K562 (cell line): ENCODE data around the gene USP2. TPM values are rescaled to one million over a fixed set of nuclear protein-coding genes. Genes with fewer than 3 reads are reported as not detected.
A peak's percentile ranks its signal among the peaks of the same experiment; 100 is the strongest.

Experiments
- BACH1 ChIP-seq: fragments of 200-800 bp; sonication (Bioruptor generic); IDR thresholded peaks from 2 replicates; pipeline ENCODE4 v1.6.1; 2016; ENCODE audit warnings: missing genetic modification characterization, missing compliant biosample characterization
- FOXK1 ChIP-seq: sonication (generic); formaldehyde crosslinking; IDR thresholded peaks from 2 replicates; pipeline ENCODE4 v1.8.0; 2022; ENCODE audit warnings: missing genetic modification reagents, mild to moderate bottlenecking, borderline replicate concordance
- MCM3 ChIP-seq: fragments of 450-650 bp; IDR thresholded peaks from 2 replicates; pipeline ENCODE4 v1.6.1; 2016
- MEIS2 ChIP-seq: fragments of 450-650 bp; IDR thresholded peaks from 2 replicates; pipeline ENCODE4 v1.6.1; 2014; ENCODE audit warnings: mild to moderate bottlenecking; ENCODE audit not compliant: partially characterized antibody
- POLR3A ChIP-seq: IDR thresholded peaks from 2 replicates; pipeline ENCODE4 v1.6.1; 2011; ENCODE audit warnings: borderline replicate concordance, mild to moderate bottlenecking, moderate library complexity; ENCODE audit not compliant: insufficient read length, insufficient read depth; ENCODE audit errors: extremely low read depth
- SIN3A ChIP-seq, 2 experiments: fragments of 150-350 bp in 1 of 2; IDR thresholded peaks; 2 replicates each; pipeline ENCODE4 v1.6.1; 2011 to 2016; ENCODE audit warnings: borderline replicate concordance in 2 of 2, low read depth in 2 of 2, low read length in 2 of 2, mild to moderate bottlenecking in 2 of 2, moderate library complexity in 2 of 2; ENCODE audit not compliant: control insufficient read depth in 1 of 2
- SMARCA4 ChIP-seq: fragments of 450-650 bp; IDR thresholded peaks from 2 replicates; pipeline ENCODE4 v1.6.1; 2016
- TBL1XR1 ChIP-seq, 2 experiments: IDR thresholded peaks; 2 replicates each; pipeline ENCODE4 v1.6.1; 2012; ENCODE audit warnings: improper control_type of control experiment in 2 of 2, low read length in 2 of 2, mild to moderate bottlenecking in 1 of 2
- TEAD2 ChIP-seq: fragments of 450-650 bp; IDR thresholded peaks from 2 replicates; pipeline ENCODE4 v1.6.1; 2016; ENCODE audit warnings: missing genetic modification characterization, control low read depth, missing compliant biosample characterization
- THAP7 ChIP-seq: fragments of 250-450 bp; sonication (Bioruptor Pico); IDR thresholded peaks from 2 replicates; pipeline ENCODE4 v1.5.0; 2021
- ZBTB40 ChIP-seq, 2 experiments: fragments of 450-650 bp in 1 of 2; sonication (generic) in 1 of 2; formaldehyde crosslinking in 1 of 2; IDR thresholded peaks; 2 replicates each; pipeline versions ENCODE4 v1.7.1 to v1.9.0; 2016 to 2022; ENCODE audit warnings: inconsistent platforms in 1 of 2, mild to moderate bottlenecking in 1 of 2, missing genetic modification reagents in 1 of 2
- ZNF134 ChIP-seq: fragments of 250-450 bp; sonication (Bioruptor Pico); conservative IDR thresholded peaks from 2 replicates; pipeline ENCODE4 v1.4.0; 2020
- ZNF282 ChIP-seq: sonication (generic); formaldehyde crosslinking; IDR thresholded peaks from 2 replicates; pipeline ENCODE4 v1.8.1; 2023; ENCODE audit warnings: missing genetic modification reagents
- ZNF512 ChIP-seq: IDR thresholded peaks from 2 replicates; pipeline ENCODE4 v1.6.1; 2016; ENCODE audit warnings: missing genetic modification characterization, missing compliant biosample characterization
- ZNF655 ChIP-seq: fragments of 250-450 bp; sonication (Bioruptor Pico); IDR thresholded peaks from 2 replicates; pipeline ENCODE4 v1.5.0; 2021
- polyA plus RNA-seq, 8 experiments: library from polyadenylated mRNA; depleted of rRNA in 4 of 8; stranded (reverse) in 5 of 8; unstranded in 3 of 8; fragments of >200 nt; fragmentation: Nextera tagmentation in 2 of 8; fragmentation: Illumina TruSeq in 1 of 8; extraction: Ambion mirVana in 2 of 8; extraction: Trizol in 1 of 8; gene quantifications; 2 replicates each; pipeline versions ENCODE4 v1.2.1 to v1.2.3, GENCODE V29; 2011 to 2014; ENCODE audit warnings: inconsistent platforms in 1 of 8, missing spikeins in 1 of 8
- total RNA-seq, 7 experiments: library from RNA; depleted of rRNA in 6 of 7; stranded (reverse); fragments of >200 nt in 6 of 7; fragmentation: Illumina TruSeq in 2 of 7; extraction: Trizol in 2 of 7; gene quantifications; 2 replicates each; pipeline versions ENCODE4 v1.2.1 to v1.2.3, GENCODE V29; 2011 to 2021; ENCODE audit warnings: low replicate concordance in 1 of 7

Gene USP2
- total and polyA plus RNA-seq, 9 of the 15 experiments (the other 6 are each of a cell fraction or from before 2014, with no cell fraction given) = 2.8 to 16.9 (median 3.9) TPM

GRCh38 chr11:119356349-119357031 is 25.0 kb downstream of the USP2 start (continued):
- TF ChIP-seq BACH1 (tag) (no peak), THAP7 (CRISPR knock-in tag) (no peak), FOXK1 (CRISPR knock-in tag) (no peak), ZBTB40 (IDR thresholded peaks at IDR 0.05) (0 out of 2 replicates have a peak, but pooled peaks have one; percentile 42), ZBTB40 (CRISPR knock-in tag; IDR thresholded peaks at IDR 0.05) (no peak), TEAD2 (tag) (no peak), ZNF655 (CRISPR knock-in tag) (no peak), ZNF282 (CRISPR knock-in tag) (no peak), ZNF512 (tag) (no peak), POLR3A (no peak), ZNF134 (no peak), SIN3A (IDR thresholded peaks at IDR 0.05; ENCODE audit: borderline replicate concordance in 2 of 2, control insufficient read depth in 1 of 2, low read depth in 2 of 2, low read length in 2 of 2) (no peak), MEIS2 (no peak), TBL1XR1 (IDR thresholded peaks at IDR 0.05; ENCODE audit: low read length in 2 of 2) (no peak), MCM3 (no peak), SMARCA4 (peak; percentile 47; the same call in 1 of the 2 replicates)
